ENCODE data around the gene TMCO4. TPM values are rescaled to one million over a fixed set of nuclear protein-coding genes. Genes with fewer than 3 reads are reported as not detected.
"Not testable (repeated sequence)": the region's sequence is repeated elsewhere in the genome, so short reads cannot be mapped to it uniquely, and the experiment has no call there.

The TMCO4 gene
- total RNA-seq, 2 donors from 2014 or later = 19.6 to 22.1 TPM

DNA sequence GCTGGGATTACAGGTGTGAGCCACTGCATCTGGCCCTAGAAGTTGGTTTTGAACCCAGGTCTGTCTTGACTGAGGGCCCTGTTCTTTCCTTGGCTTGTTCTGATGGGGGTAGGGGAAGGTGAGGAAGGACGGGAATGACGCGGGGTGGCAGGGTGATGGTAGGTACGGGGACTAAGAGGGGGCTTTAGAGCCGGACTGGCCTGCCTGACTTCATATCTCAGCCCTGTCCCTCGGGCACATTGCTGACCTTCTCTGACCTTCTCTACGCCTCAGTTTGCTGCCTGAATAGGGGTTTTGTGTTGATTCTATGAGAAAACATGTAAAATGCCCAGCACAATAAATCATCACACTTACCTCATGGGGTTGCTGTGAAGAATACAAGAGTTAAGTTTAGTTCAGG is 8.6 kb upstream of the TMCO4 start:
- no peaks in the 10 kb centered on the region for H3K9me3 Mint-ChIP-seq
- no peak for DNase-seq
- no peaks in the 10 kb centered on the region for H3K36me3 Mint-ChIP-seq (ENCODE audit: insufficient read depth in 2 of 2)
- H3K4me1 Mint-ChIP-seq (ENCODE audit: low read depth) = no peaks in the 10 kb centered on the region
- peaks cover 4% of the 10 kb centered on the region for H3K27me3 Mint-ChIP-seq (ENCODE audit: low read depth)
- H3K27ac Mint-ChIP-seq = no peak overlapping the region
- H3K4me3 Mint-ChIP-seq = no peak overlapping the region
- ATAC-seq (replicated peaks in 1 of 2) = no peak

- H3K27ac Mint-ChIP-seq = no peak overlapping the region
- ATAC-seq (replicated peaks in 1 of 2) = no peak
- H3K4me1 Mint-ChIP-seq (ENCODE audit: low read depth) = peaks cover 15% of the 10 kb centered on the region
- no peaks in the 10 kb centered on the region for H3K36me3 Mint-ChIP-seq (ENCODE audit: insufficient read depth in 2 of 2)
- peaks cover 4% of the 10 kb centered on the region for H3K27me3 Mint-ChIP-seq (ENCODE audit: low read depth)
- H3K9me3 Mint-ChIP-seq = no peaks in the 10 kb centered on the region
- no peak overlapping the region for H3K4me3 Mint-ChIP-seq
- DNase-seq = no peak
Observed at GRCh38 chr1:19804831-19805251, 5.1 kb upstream of the TMCO4 start.

GRCh38 chr1:19802269-19802668 is 2.6 kb upstream of the TMCO4 start:
- no peaks in the 10 kb centered on the region for H3K9me3 Mint-ChIP-seq
- H3K27me3 Mint-ChIP-seq (ENCODE audit: low read depth) = peaks cover 4% of the 10 kb centered on the region
- no peak for ATAC-seq (replicated peaks in 1 of 2)
- no peak for DNase-seq
- H3K27ac Mint-ChIP-seq = no peak overlapping the region
- no peak overlapping the region for H3K4me3 Mint-ChIP-seq
- H3K4me1 Mint-ChIP-seq (ENCODE audit: low read depth) = peaks cover 25% of the 10 kb centered on the region
- no peaks in the 10 kb centered on the region for H3K36me3 Mint-ChIP-seq (ENCODE audit: insufficient read depth in 2 of 2)

DNA sequence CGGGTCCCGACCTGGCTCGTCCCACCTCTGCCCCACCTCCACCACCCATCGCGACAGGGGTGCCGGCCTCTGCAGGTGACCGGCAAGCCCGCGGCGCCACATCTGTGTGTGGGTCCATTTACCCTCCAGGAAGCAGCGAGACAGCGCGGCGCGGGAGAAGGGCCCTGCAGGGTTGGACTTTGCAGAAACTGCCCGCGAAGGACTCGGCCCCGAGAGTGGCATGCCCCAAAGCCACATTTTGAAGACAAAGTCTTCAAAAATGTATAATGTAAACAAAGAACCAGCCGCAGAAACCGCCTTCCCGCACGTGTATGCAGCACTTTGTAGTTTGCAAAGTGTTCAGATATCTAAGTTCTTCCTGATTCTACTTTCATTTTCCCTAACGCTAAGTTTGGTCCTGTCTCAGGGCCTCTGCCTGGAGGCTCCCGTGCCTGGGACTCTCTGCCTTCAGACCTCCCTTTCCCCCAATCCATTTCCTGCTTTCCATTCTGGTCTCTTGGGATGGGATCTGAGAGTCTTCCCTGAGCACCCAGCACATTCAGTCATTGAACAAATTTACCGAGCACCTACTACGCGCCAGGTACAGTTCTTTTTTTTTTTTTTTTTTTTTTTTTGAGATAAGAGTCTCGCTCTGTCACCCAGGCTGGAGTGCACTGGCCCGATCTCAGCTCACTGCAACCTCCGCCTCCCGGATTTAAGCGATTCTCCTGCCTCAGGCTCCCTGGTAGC is 524 bp upstream of the TMCO4 start:
- H3K27me3 Mint-ChIP-seq (ENCODE audit: low read depth) = peaks cover 4% of the 10 kb centered on the region
- DNase-seq = peak; percentile 53 to 57
- peaks cover 25% of the 10 kb centered on the region for H3K4me1 Mint-ChIP-seq (ENCODE audit: low read depth)
- H3K36me3 Mint-ChIP-seq (ENCODE audit: insufficient read depth in 2 of 2) = peaks cover 0 to 3% of the 10 kb centered on the region in 2 donors
- peak; percentile 65 to 70 for ATAC-seq (replicated peaks in 1 of 2)
- H3K9me3 Mint-ChIP-seq = no peaks in the 10 kb centered on the region
- H3K27ac Mint-ChIP-seq = peak overlapping the region; percentile 87
- peak overlapping the region; percentile 85 to 92 for H3K4me3 Mint-ChIP-seq

DNA sequence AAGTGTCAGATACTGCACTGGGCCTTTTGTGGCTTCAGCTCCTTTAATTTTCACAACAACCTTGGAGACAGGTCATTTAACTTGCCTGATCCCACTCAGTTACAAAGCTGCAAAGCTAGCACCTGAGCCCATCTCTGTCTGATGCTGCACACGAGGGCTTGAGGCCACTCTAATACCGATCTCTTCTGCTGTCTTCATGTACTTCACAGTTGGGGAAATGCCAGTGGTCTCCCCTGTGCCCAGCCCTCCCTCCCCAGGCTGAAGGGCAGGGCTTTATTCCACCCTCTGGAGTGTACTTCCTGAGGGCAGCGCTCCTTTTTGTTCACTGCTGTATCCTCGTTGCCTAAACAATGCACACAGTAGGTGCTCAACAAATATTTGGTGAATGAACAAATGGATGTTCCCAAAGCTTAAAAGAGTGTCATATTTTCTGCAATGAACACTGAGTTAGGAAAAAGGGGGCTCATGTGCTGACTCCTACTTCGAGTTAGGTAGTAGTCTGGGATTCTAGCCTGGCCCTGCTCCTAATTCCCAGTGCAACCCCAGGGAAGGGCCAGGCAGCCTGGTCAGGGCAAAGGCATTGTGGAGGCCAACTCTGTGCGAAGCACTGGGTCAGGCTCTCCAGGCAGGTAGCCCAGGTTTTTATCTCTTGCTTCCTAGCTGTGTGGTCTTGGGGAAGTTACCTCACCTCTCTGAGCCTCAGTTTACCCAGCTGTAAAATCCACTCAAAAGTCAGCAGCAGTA is 1.1 kb downstream of the TMCO4 start:
- H3K4me1 Mint-ChIP-seq (ENCODE audit: low read depth) = peaks cover 25% of the 10 kb centered on the region
- peak overlapping the region; percentile 95 for H3K27ac Mint-ChIP-seq
- H3K36me3 Mint-ChIP-seq (ENCODE audit: insufficient read depth in 2 of 2) = peaks cover 0 to 5% of the 10 kb centered on the region in 2 donors
- no peaks in the 10 kb centered on the region for H3K9me3 Mint-ChIP-seq
- H3K27me3 Mint-ChIP-seq (ENCODE audit: low read depth) = no peaks in the 10 kb centered on the region
- DNase-seq = no peak
- ATAC-seq (replicated peaks in 1 of 2) = no peak
- peak overlapping the region; percentile 85 to 90 for H3K4me3 Mint-ChIP-seq

- H3K27me3 Mint-ChIP-seq (ENCODE audit: low read depth) = no peaks in the 10 kb centered on the region
- no peak overlapping the region for H3K27ac Mint-ChIP-seq
- peak overlapping the region in 1 of 2 donors; percentile 22 for H3K4me3 Mint-ChIP-seq
- no peak for ATAC-seq (replicated peaks in 1 of 2)
- no peaks in the 10 kb centered on the region for H3K9me3 Mint-ChIP-seq
- H3K36me3 Mint-ChIP-seq (ENCODE audit: insufficient read depth in 2 of 2) = peaks cover 0 to 7% of the 10 kb centered on the region in 2 donors
- peaks cover 29% of the 10 kb centered on the region for H3K4me1 Mint-ChIP-seq (ENCODE audit: low read depth)
- no peak for DNase-seq
Observed at GRCh38 chr1:19797827-19798226, 1.9 kb downstream of the TMCO4 start.

GRCh38 chr1:19794583-19794982 is 5.1 kb downstream of the TMCO4 start:
- DNase-seq = no peak
- H3K9me3 Mint-ChIP-seq = peaks cover 0 to 2% of the 10 kb centered on the region in 2 donors
- ATAC-seq (replicated peaks in 1 of 2) = no peak
- H3K4me3 Mint-ChIP-seq = no peak overlapping the region
- peaks cover 26% of the 10 kb centered on the region for H3K4me1 Mint-ChIP-seq (ENCODE audit: low read depth)
- H3K27me3 Mint-ChIP-seq (ENCODE audit: low read depth) = no peaks in the 10 kb centered on the region
- H3K36me3 Mint-ChIP-seq (ENCODE audit: insufficient read depth in 2 of 2) = peaks cover 3 to 12% of the 10 kb centered on the region in 2 donors
- H3K27ac Mint-ChIP-seq = no peak overlapping the region

- Mint-ChIP-seq H3K4me3 (no peak overlapping the region), H3K36me3 (ENCODE audit: insufficient read depth in 2 of 2) (peaks cover 3 to 12% of the 10 kb centered on the region in 2 donors), H3K9me3 (peaks cover 0 to 2% of the 10 kb centered on the region in 2 donors), H3K4me1 (ENCODE audit: low read depth) (peaks cover 18% of the 10 kb centered on the region), H3K27ac (no peak overlapping the region), H3K27me3 (ENCODE audit: low read depth) (no peaks in the 10 kb centered on the region)
- peak in 1 of 2 donors; percentile 45 for ATAC-seq (replicated peaks in 1 of 2)
- DNase-seq = no peak
Observed at GRCh38 chr1:19793360-19794046, 6.2 kb downstream of the TMCO4 start.

- peaks cover 3 to 12% of the 10 kb centered on the region in 2 donors for H3K36me3 Mint-ChIP-seq (ENCODE audit: insufficient read depth in 2 of 2)
- H3K27me3 Mint-ChIP-seq (ENCODE audit: low read depth) = no peaks in the 10 kb centered on the region
- H3K9me3 Mint-ChIP-seq = peaks cover 0 to 2% of the 10 kb centered on the region in 2 donors
- no peak for ATAC-seq (replicated peaks in 1 of 2)
- H3K4me1 Mint-ChIP-seq (ENCODE audit: low read depth) = peaks cover 17% of the 10 kb centered on the region
- no peak overlapping the region for H3K4me3 Mint-ChIP-seq
- no peak overlapping the region for H3K27ac Mint-ChIP-seq
- DNase-seq = no peak
Observed at GRCh38 chr1:19792237-19793002, 7.3 kb downstream of the TMCO4 start.

DNA sequence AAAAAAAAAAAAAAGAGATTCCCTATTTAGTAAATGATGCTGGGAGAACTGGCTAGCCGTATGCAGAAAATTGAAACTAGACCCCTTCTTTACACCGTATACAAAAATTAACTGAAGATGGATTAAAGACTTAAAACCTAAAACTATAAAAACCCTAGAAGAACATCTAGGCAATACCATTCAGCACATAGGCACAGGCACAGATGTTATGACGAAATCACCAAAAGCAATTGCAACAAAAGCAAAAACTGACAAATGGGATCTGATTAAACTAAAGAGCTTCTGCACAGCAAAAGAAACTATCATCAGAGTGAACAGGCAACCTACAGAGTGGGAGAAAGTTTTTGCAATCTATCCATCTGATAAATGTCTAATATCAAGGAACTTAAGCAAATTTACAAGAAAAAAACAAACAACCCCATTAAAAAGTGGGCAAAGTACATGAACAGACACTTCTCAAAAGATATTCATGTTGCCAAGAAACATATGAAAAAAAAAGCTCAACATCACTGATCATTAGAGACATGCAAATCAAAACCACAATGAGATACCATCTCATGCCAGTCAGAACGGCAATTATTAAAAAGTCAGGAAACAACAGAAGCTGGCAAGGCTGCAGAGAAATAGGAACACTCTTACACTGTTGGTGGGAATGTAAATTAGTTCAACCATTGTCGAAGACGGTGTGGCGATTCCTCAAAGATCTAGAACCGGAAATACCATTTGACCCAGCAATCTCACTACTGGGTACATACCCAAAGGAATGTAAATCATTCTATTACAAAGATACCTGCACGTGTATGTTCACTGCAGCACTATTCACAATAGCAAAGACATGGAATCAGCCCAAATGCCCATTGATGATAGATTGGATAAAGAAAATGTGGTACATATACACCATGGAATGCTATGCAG is 9.4 kb downstream of the TMCO4 start:
- DNase-seq; H3K27ac Mint-ChIP-seq; H3K9me3 Mint-ChIP-seq; H3K4me3 Mint-ChIP-seq; H3K27me3 Mint-ChIP-seq (ENCODE audit: low read depth); H3K36me3 Mint-ChIP-seq (ENCODE audit: insufficient read depth in 2 of 2); ATAC-seq (replicated peaks in 1 of 2): not testable (repeated sequence)
- peaks cover 17% of the 10 kb centered on the region for H3K4me1 Mint-ChIP-seq (ENCODE audit: low read depth)

- H3K4me1 Mint-ChIP-seq (ENCODE audit: low read depth) = peaks cover 12% of the 10 kb centered on the region
- no peak for DNase-seq
- peaks cover 3 to 4% of the 10 kb centered on the region in 2 donors for H3K36me3 Mint-ChIP-seq (ENCODE audit: insufficient read depth in 2 of 2)
- no peaks in the 10 kb centered on the region for H3K27me3 Mint-ChIP-seq (ENCODE audit: low read depth)
- no peak for ATAC-seq (replicated peaks in 1 of 2)
- no peak overlapping the region for H3K27ac Mint-ChIP-seq
- H3K9me3 Mint-ChIP-seq = peaks cover 0 to 2% of the 10 kb centered on the region in 2 donors
- no peak overlapping the region for H3K4me3 Mint-ChIP-seq
Observed at GRCh38 chr1:19786988-19787423, 12.7 kb downstream of the TMCO4 start.

- Mint-ChIP-seq H3K4me3 (no peak overlapping the region), H3K27ac (no peak overlapping the region), H3K4me1 (ENCODE audit: low read depth) (peaks cover 9% of the 10 kb centered on the region), H3K27me3 (ENCODE audit: low read depth) (no peaks in the 10 kb centered on the region), H3K9me3 (no peaks in the 10 kb centered on the region), H3K36me3 (ENCODE audit: insufficient read depth in 2 of 2) (peaks cover 0 to 1% of the 10 kb centered on the region in 2 donors)
- no peak for ATAC-seq (replicated peaks in 1 of 2)
- DNase-seq = no peak
Observed at GRCh38 chr1:19785660-19786059, 14.1 kb downstream of the TMCO4 start.

All from activated T-cell treated with anti-CD3 and anti-CD28 coated beads, Interleukin-2, amount 50 U/mL, for 72 hours (primary cell).